Mononuclear cell (primary cell): ENCODE results near the gene WDR5. TPM values are rescaled to one million over a fixed set of nuclear protein-coding genes. Genes with fewer than 3 reads are reported as not detected.

Experiments used
- H3K27me3 ChIP-seq: 2 replicates; pipeline ENCODE4 v1.6.0; 2011; ENCODE audit warnings: low read length, control low read depth; ENCODE audit not compliant: insufficient read depth
- H3K4me1 ChIP-seq: 2 replicates; pipeline ENCODE4 v1.5.1; 2011; ENCODE audit warnings: mild to moderate bottlenecking, low read length, control low read depth; ENCODE audit not compliant: insufficient read depth
- H3K4me3 ChIP-seq: 2 replicates; pipeline ENCODE4 v1.5.1; 2011; ENCODE audit warnings: mild to moderate bottlenecking, low read length, moderate library complexity
- H3K9me3 ChIP-seq: 2 replicates; pipeline ENCODE4 v1.5.1; 2011; ENCODE audit warnings: low read depth, mild to moderate bottlenecking, control low read depth, low read length
- total RNA-seq: library from RNA; depleted of rRNA; stranded (reverse); fragments of >200 nt; gene quantifications from one replicate; pipeline ENCODE4 v1.2.3, GENCODE V29; 2012

WDR5 gene
- total RNA-seq, 1 donor = 9.7 TPM

- no peaks in the 10 kb centered on the region for H3K9me3 ChIP-seq
These were observed 25.8 kb downstream of the WDR5 start for GRCh38 chr9:134161647-134162046.

GRCh38 chr9:134162212-134162775 is 26.4 kb downstream of the WDR5 start:
- Histone ChIP-seq H3K4me1 (peaks cover 13% of the 10 kb centered on the region), H3K27me3 (no peaks in the 10 kb centered on the region), H3K4me3 (no peak overlapping the region), H3K9me3 (no peaks in the 10 kb centered on the region)

More at GRCh38 chr9:134161647-134162046, 25.8 kb downstream of the WDR5 start:
- Histone ChIP-seq H3K27me3 (no peaks in the 10 kb centered on the region), H3K4me3 (no peak overlapping the region), H3K4me1 (peaks cover 13% of the 10 kb centered on the region)

- no peak overlapping the region for H3K4me3 ChIP-seq
- H3K27me3 ChIP-seq = no peaks in the 10 kb centered on the region
- no peaks in the 10 kb centered on the region for H3K9me3 ChIP-seq
- H3K4me1 ChIP-seq = peaks cover 13% of the 10 kb centered on the region
These were observed 27.1 kb downstream of the WDR5 start for GRCh38 chr9:134162926-134163370.

- H3K9me3 ChIP-seq = no peaks in the 10 kb centered on the region
- H3K27me3 ChIP-seq = no peaks in the 10 kb centered on the region
- peaks cover 13% of the 10 kb centered on the region for H3K4me1 ChIP-seq
- H3K4me3 ChIP-seq = no peak overlapping the region
These were observed 27.7 kb downstream of the WDR5 start for GRCh38 chr9:134163371-134164196.

- no peak overlapping the region for H3K4me3 ChIP-seq
- peaks cover 15% of the 10 kb centered on the region for H3K4me1 ChIP-seq
- H3K27me3 ChIP-seq = no peaks in the 10 kb centered on the region
- H3K9me3 ChIP-seq = no peaks in the 10 kb centered on the region
These were observed 29.0 kb downstream of the WDR5 start for GRCh38 chr9:134164879-134165278.

- Histone ChIP-seq H3K4me1 (peaks cover 19% of the 10 kb centered on the region), H3K9me3 (no peaks in the 10 kb centered on the region), H3K4me3 (no peak overlapping the region), H3K27me3 (no peaks in the 10 kb centered on the region)
These were observed 29.8 kb downstream of the WDR5 start for GRCh38 chr9:134165357-134166315.

- H3K4me3 ChIP-seq = no peak overlapping the region
- H3K9me3 ChIP-seq = no peaks in the 10 kb centered on the region
- peaks cover 19% of the 10 kb centered on the region for H3K4me1 ChIP-seq
- no peaks in the 10 kb centered on the region for H3K27me3 ChIP-seq
These were observed 30.5 kb downstream of the WDR5 start for GRCh38 chr9:134166374-134166773.

GRCh38 chr9:134167530-134167931 is 31.6 kb downstream of the WDR5 start:
- H3K4me1 ChIP-seq = peaks cover 22% of the 10 kb centered on the region
- no peaks in the 10 kb centered on the region for H3K9me3 ChIP-seq
- no peak overlapping the region for H3K4me3 ChIP-seq
- no peaks in the 10 kb centered on the region for H3K27me3 ChIP-seq

GRCh38 chr9:134168757-134169550 is 33.1 kb downstream of the WDR5 start:
- no peaks in the 10 kb centered on the region for H3K9me3 ChIP-seq
- H3K4me1 ChIP-seq = peaks cover 25% of the 10 kb centered on the region
- H3K27me3 ChIP-seq = no peaks in the 10 kb centered on the region
- no peak overlapping the region for H3K4me3 ChIP-seq

GRCh38 chr9:134169724-134170401 is 34.0 kb downstream of the WDR5 start:
- no peak overlapping the region for H3K4me3 ChIP-seq
- peaks cover 34% of the 10 kb centered on the region for H3K4me1 ChIP-seq
- no peaks in the 10 kb centered on the region for H3K9me3 ChIP-seq
- H3K27me3 ChIP-seq = no peaks in the 10 kb centered on the region

- H3K4me3 ChIP-seq = no peak overlapping the region
- H3K9me3 ChIP-seq = no peaks in the 10 kb centered on the region
- no peaks in the 10 kb centered on the region for H3K27me3 ChIP-seq
- H3K4me1 ChIP-seq = peaks cover 42% of the 10 kb centered on the region
These were observed 34.8 kb downstream of the WDR5 start for GRCh38 chr9:134170532-134171315.

GRCh38 chr9:134171316-134172197 is 35.7 kb downstream of the WDR5 start:
- Histone ChIP-seq H3K4me3 (no peak overlapping the region), H3K9me3 (no peaks in the 10 kb centered on the region), H3K4me1 (peaks cover 42% of the 10 kb centered on the region), H3K27me3 (no peaks in the 10 kb centered on the region)
